BLaER1 treated with 17β-estradiol and CSF1 and Interleukin-3, amounts not matched to agents 10 nM and 100 nM (cell line): ENCODE measurements around the gene BORCS8.

Source experiments
- H3K27ac ChIP-seq, 11 experiments: shearing (Covaris generic); formaldehyde crosslinking; 2 replicates each; pipeline ENCODE4 v1.8.1; 2022
- H3K27me3 ChIP-seq, 11 experiments: shearing (Covaris generic); formaldehyde crosslinking; 2 replicates each; pipeline ENCODE4 v1.8.1; 2022
- H3K36me3 ChIP-seq, 11 experiments: shearing (Covaris generic); formaldehyde crosslinking; 2 replicates each; pipeline ENCODE4 v1.8.1; 2022
- H3K4me1 ChIP-seq, 10 experiments: shearing (Covaris generic); formaldehyde crosslinking; 2 replicates each; pipeline ENCODE4 v1.8.1; 2022
- H3K4me2 ChIP-seq, 11 experiments: shearing (Covaris generic); formaldehyde crosslinking; 2 replicates each; pipeline ENCODE4 v1.8.1; 2022
- H3K4me3 ChIP-seq, 10 experiments: shearing (Covaris generic); formaldehyde crosslinking; 2 replicates each; pipeline ENCODE4 v1.8.1; 2022
- H3K9ac ChIP-seq, 11 experiments: shearing (Covaris generic); formaldehyde crosslinking; 2 replicates each; pipeline ENCODE4 v1.8.1; 2022
- H3K9me3 ChIP-seq, 11 experiments: shearing (Covaris generic); formaldehyde crosslinking; replicated peaks in 1 of 11; 2 replicates each; pipeline ENCODE4 v1.8.1; 2022
- H4K20me1 ChIP-seq, 11 experiments: shearing (Covaris generic); formaldehyde crosslinking; 2 replicates each; pipeline ENCODE4 v1.8.1; 2022
- Cebpa-rat ChIP-seq, 11 experiments: shearing (Covaris generic); IDR thresholded peaks; 2 replicates each; pipeline ENCODE4 v1.8.1; 2022

Gene BORCS8

GRCh38 chr19:19218911-19219310 is 27.0 kb upstream of the BORCS8 start:
- no peak overlapping the region for H3K9ac ChIP-seq
- TF ChIP-seq Cebpa-rat (IDR thresholded peaks at IDR 0.05), result no peak
- H3K27ac ChIP-seq, result no peak overlapping the region
- H3K4me2 ChIP-seq, result no peak overlapping the region
- H3K27me3 ChIP-seq, result peaks cover 5 to 17% (median 12%) of the 10 kb centered on the region in 11 experiments
- no peaks in the 10 kb centered on the region for H3K36me3 ChIP-seq
- H3K9me3 ChIP-seq, result peaks cover 0 to 9% (median 0%) of the 10 kb centered on the region in 11 experiments; a peak in 1 of 22 replicates
- H3K4me1 ChIP-seq, result no peaks in the 10 kb centered on the region; a peak in 1 of 20 replicates
- H4K20me1 ChIP-seq, result peaks cover 0 to 17% (median 0%) of the 10 kb centered on the region in 11 experiments; a peak in 7 of 22 replicates
- H3K4me3 ChIP-seq, result no peak overlapping the region

GRCh38 chr19:19217099-19217498 is 25.1 kb upstream of the BORCS8 start:
- Histone ChIP-seq H3K4me3 (no peak overlapping the region), H3K27me3 (peaks cover 23 to 33% (median 28%) of the 10 kb centered on the region in 11 experiments), H3K9me3 (peaks cover 0 to 9% (median 0%) of the 10 kb centered on the region in 11 experiments; a peak in 1 of 22 replicates), H3K4me1 (no peaks in the 10 kb centered on the region; a peak in 1 of 20 replicates), H3K4me2 (no peak overlapping the region), H3K9ac (no peak overlapping the region), H3K36me3 (no peaks in the 10 kb centered on the region), H3K27ac (no peak overlapping the region), H4K20me1 (peaks cover 0 to 21% (median 0%) of the 10 kb centered on the region in 11 experiments; a peak in 6 of 22 replicates)
- TF ChIP-seq Cebpa-rat (IDR thresholded peaks at IDR 0.05), result no peak

- Histone ChIP-seq H3K4me2 (no peak overlapping the region), H3K4me1 (no peaks in the 10 kb centered on the region; a peak in 1 of 20 replicates), H4K20me1 (peaks cover 0 to 21% (median 0%) of the 10 kb centered on the region in 11 experiments; a peak in 6 of 22 replicates), H3K4me3 (no peak overlapping the region), H3K27ac (no peak overlapping the region), H3K9ac (no peak overlapping the region), H3K27me3 (peaks cover 36 to 46% (median 41%) of the 10 kb centered on the region in 11 experiments), H3K9me3 (peaks cover 0 to 9% (median 0%) of the 10 kb centered on the region in 11 experiments; a peak in 1 of 22 replicates), H3K36me3 (no peaks in the 10 kb centered on the region)
- no peak for TF ChIP-seq Cebpa-rat (IDR thresholded peaks at IDR 0.05)
These were observed 23.8 kb upstream of the BORCS8 start for GRCh38 chr19:19215792-19216191.

- H3K9ac ChIP-seq, result no peak overlapping the region
- no peaks in the 10 kb centered on the region for H3K36me3 ChIP-seq
- H3K4me1 ChIP-seq, result no peaks in the 10 kb centered on the region; a peak in 1 of 20 replicates
- no peak overlapping the region for H3K4me2 ChIP-seq
- peaks cover 0 to 9% (median 0%) of the 10 kb centered on the region in 11 experiments; a peak in 1 of 22 replicates for H3K9me3 ChIP-seq
- no peak overlapping the region for H3K4me3 ChIP-seq
- H4K20me1 ChIP-seq, result peaks cover 0 to 21% (median 0%) of the 10 kb centered on the region in 11 experiments; a peak in 6 of 22 replicates
- H3K27ac ChIP-seq, result no peak overlapping the region
- peaks cover 37 to 54% (median 45%) of the 10 kb centered on the region in 11 experiments for H3K27me3 ChIP-seq
- TF ChIP-seq Cebpa-rat (IDR thresholded peaks at IDR 0.05), result no peak
These were observed 22.9 kb upstream of the BORCS8 start for GRCh38 chr19:19214892-19215291.

- H3K36me3 ChIP-seq, result no peaks in the 10 kb centered on the region
- H3K4me3 ChIP-seq, result no peak overlapping the region
- no peak overlapping the region for H3K4me2 ChIP-seq
- no peak overlapping the region for H3K9ac ChIP-seq
- peaks cover 37 to 59% (median 45%) of the 10 kb centered on the region in 11 experiments for H3K27me3 ChIP-seq
- H3K4me1 ChIP-seq, result no peaks in the 10 kb centered on the region; a peak in 1 of 20 replicates
- no peak for TF ChIP-seq Cebpa-rat (IDR thresholded peaks at IDR 0.05)
- H4K20me1 ChIP-seq, result peaks cover 0 to 21% (median 0%) of the 10 kb centered on the region in 11 experiments; a peak in 6 of 22 replicates
- H3K9me3 ChIP-seq, result peaks cover 0 to 9% (median 0%) of the 10 kb centered on the region in 11 experiments; a peak in 1 of 22 replicates
- no peak overlapping the region for H3K27ac ChIP-seq
These were observed 22.2 kb upstream of the BORCS8 start for GRCh38 chr19:19214159-19214490.

GRCh38 chr19:19213426-19214158 is 21.6 kb upstream of the BORCS8 start:
- Histone ChIP-seq H3K27ac (no peak overlapping the region), H3K27me3 (peaks cover 37 to 61% (median 45%) of the 10 kb centered on the region in 11 experiments), H3K4me3 (no peak overlapping the region), H3K4me1 (no peaks in the 10 kb centered on the region; a peak in 1 of 20 replicates), H3K4me2 (no peak overlapping the region), H3K36me3 (no peaks in the 10 kb centered on the region), H3K9me3 (peaks cover 0 to 9% (median 0%) of the 10 kb centered on the region in 11 experiments; a peak in 1 of 22 replicates), H3K9ac (no peak overlapping the region), H4K20me1 (peaks cover 0 to 21% (median 0%) of the 10 kb centered on the region in 11 experiments; a peak in 6 of 22 replicates)
- TF ChIP-seq Cebpa-rat (IDR thresholded peaks at IDR 0.05), result no peak

- H3K27ac ChIP-seq, result no peak overlapping the region
- H3K9ac ChIP-seq, result no peak overlapping the region
- peaks cover 0 to 9% (median 0%) of the 10 kb centered on the region in 11 experiments; a peak in 1 of 22 replicates for H3K9me3 ChIP-seq
- no peak overlapping the region for H3K4me3 ChIP-seq
- H4K20me1 ChIP-seq, result peaks cover 0 to 21% (median 0%) of the 10 kb centered on the region in 11 experiments; a peak in 6 of 22 replicates
- H3K4me1 ChIP-seq, result peaks cover 0 to under 1% (median 0%) of the 10 kb centered on the region in 10 experiments; a peak in 2 of 20 replicates
- peaks cover 37 to 61% (median 45%) of the 10 kb centered on the region in 11 experiments for H3K27me3 ChIP-seq
- TF ChIP-seq Cebpa-rat (IDR thresholded peaks at IDR 0.05), result no peak
- H3K4me2 ChIP-seq, result no peak overlapping the region
- H3K36me3 ChIP-seq, result no peaks in the 10 kb centered on the region
These were observed 21.0 kb upstream of the BORCS8 start for GRCh38 chr19:19212916-19213315.

- no peak within 1 kb of the TSS for H3K4me2 ChIP-seq
- TF ChIP-seq Cebpa-rat (IDR thresholded peaks at IDR 0.05), result no peak
- H3K4me3 ChIP-seq, result no peak within 1 kb of the TSS
- peaks cover 0 to 9% (median 0%) of the 10 kb centered on the region in 10 experiments; a peak in 5 of 20 replicates for H3K4me1 ChIP-seq
- peaks cover 0 to 3% (median 0%) of the 10 kb centered on the region in 11 experiments; a peak in 2 of 22 replicates for H3K9me3 ChIP-seq
- no peak within 1 kb of the TSS for H3K9ac ChIP-seq
- H3K36me3 ChIP-seq, result no peaks in the 10 kb centered on the region
- H4K20me1 ChIP-seq, result peaks cover 0 to 21% (median 0%) of the 10 kb centered on the region in 11 experiments; a peak in 6 of 22 replicates
- no peak within 1 kb of the TSS for H3K27ac ChIP-seq
- H3K27me3 ChIP-seq, result peaks cover 37 to 61% (median 45%) of the 10 kb centered on the region in 11 experiments
These were observed 19.8 kb upstream of the BORCS8 start, which contains the start of gene NCAN for GRCh38 chr19:19211499-19212420. Gene NCAN (plus strand): TSS chr19:19211958. CDS start chr19:19216954, 4,996 bp downstream.
